Raji (cell line): ENCODE results near the gene PARP3.

ENCODE experiments used
- POLR2A ChIP-seq: IDR thresholded peaks from 2 replicates; pipeline ENCODE4 v1.6.1; 2011; ENCODE audit warnings: low read depth, low read length, control low read depth; ENCODE audit not compliant: insufficient read depth

The PARP3 gene

GRCh38 chr3:51943451-51944391, 1.6 kb downstream of the PARP3 start:
- TF ChIP-seq POLR2A: no peak

- no peak for TF ChIP-seq POLR2A
These were observed 2.4 kb downstream of the PARP3 start for GRCh38 chr3:51944451-51945021.

GRCh38 chr3:51945031-51945840, 3.1 kb downstream of the PARP3 start:
- TF ChIP-seq POLR2A: no peak

GRCh38 chr3:51945926-51946705, 4.0 kb downstream of the PARP3 start:
- TF ChIP-seq POLR2A: no peak

GRCh38 chr3:51946796-51947195, 4.6 kb downstream of the PARP3 start:
- TF ChIP-seq POLR2A: no peak

- TF ChIP-seq POLR2A: no peak
These were observed 5.2 kb downstream of the PARP3 start for GRCh38 chr3:51947215-51947900.

GRCh38 chr3:51948016-51948580, 5.9 kb downstream of the PARP3 start:
- TF ChIP-seq POLR2A: no peak

GRCh38 chr3:51949121-51949520, 7.0 kb downstream of the PARP3 start:
- TF ChIP-seq POLR2A: no peak

GRCh38 chr3:51950899-51951298, 8.7 kb downstream of the PARP3 start:
- TF ChIP-seq POLR2A: no peak

GRCh38 chr3:51953445-51953844, 11.3 kb downstream of the PARP3 start:
- TF ChIP-seq POLR2A: no peak

- TF ChIP-seq POLR2A: no peak
These were observed 11.9 kb downstream of the PARP3 start for GRCh38 chr3:51954105-51954504.

GRCh38 chr3:51954713-51955112, 12.6 kb downstream of the PARP3 start:
- no peak for TF ChIP-seq POLR2A

- TF ChIP-seq POLR2A: no peak
These were observed 13.2 kb downstream of the PARP3 start, which contains the start of gene GPR62 for GRCh38 chr3:51955175-51955892. Gene GPR62 (plus strand): TSS chr3:51955381. CDS start chr3:51955653, 272 bp downstream.

GRCh38 chr3:51955893-51956770, 14.0 kb downstream of the PARP3 start:
- no peak for TF ChIP-seq POLR2A
